ENCODE data around the gene ABR.
"Not testable (repeated sequence)": the region's sequence is repeated elsewhere in the genome, so short reads cannot be mapped to it uniquely, and the experiment has no call there.

The ABR gene

GRCh38 chr17:1002771-1003555 lies 176.8 kb downstream of the ABR start:
- DNase-seq = no peak

GRCh38 chr17:1002412-1002753 lies 177.4 kb downstream of the ABR start:
- no peak for DNase-seq

GRCh38 chr17:1001640-1002411 lies 178.0 kb downstream of the ABR start:
- DNase-seq = no peak

DNA sequence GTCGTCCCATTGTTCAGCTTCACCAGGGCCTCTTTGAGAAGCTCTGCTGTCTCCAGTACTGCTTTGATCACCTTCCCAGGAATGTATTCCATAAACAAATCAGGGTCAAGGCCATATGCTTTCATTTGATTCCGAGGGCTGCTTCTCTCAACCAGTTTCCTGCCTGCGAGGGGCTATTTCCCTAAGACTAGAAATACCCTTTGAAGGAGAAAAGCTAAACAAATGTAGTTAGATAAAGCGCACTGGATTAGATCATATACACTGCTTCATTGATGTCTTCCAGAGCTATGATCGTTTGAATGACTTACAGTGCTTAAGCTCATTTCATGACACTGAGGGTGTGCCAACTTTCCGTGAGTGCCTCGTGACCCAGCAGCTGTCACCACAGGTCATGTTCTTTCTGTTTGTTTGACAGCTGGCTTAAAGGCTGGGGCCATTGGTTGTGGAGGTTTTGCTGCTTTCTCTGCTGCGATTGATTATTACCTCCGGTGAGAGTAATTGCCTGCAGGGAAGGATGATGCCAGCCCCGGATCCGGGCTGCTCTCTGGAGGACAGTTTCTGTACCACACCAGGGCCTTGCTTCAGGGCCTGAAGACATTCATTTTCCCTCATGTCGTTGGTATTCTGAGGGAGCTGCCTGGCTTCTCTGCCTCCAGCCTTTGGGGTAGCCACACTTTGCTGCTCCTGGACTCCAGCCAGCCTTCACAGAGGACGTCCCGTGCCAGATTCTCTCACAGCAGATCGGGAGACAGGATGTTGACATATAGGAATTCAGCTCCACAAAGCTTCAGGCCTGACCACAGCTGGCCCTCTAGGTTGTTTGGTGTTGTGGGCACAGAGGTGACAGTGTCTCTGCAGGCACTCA lies 179.0 kb downstream of the ABR start:
- DNase-seq = no peak

- DNase-seq = no peak
Measured at GRCh38 chr17:998111-998510, 181.7 kb downstream of the ABR start.

DNA sequence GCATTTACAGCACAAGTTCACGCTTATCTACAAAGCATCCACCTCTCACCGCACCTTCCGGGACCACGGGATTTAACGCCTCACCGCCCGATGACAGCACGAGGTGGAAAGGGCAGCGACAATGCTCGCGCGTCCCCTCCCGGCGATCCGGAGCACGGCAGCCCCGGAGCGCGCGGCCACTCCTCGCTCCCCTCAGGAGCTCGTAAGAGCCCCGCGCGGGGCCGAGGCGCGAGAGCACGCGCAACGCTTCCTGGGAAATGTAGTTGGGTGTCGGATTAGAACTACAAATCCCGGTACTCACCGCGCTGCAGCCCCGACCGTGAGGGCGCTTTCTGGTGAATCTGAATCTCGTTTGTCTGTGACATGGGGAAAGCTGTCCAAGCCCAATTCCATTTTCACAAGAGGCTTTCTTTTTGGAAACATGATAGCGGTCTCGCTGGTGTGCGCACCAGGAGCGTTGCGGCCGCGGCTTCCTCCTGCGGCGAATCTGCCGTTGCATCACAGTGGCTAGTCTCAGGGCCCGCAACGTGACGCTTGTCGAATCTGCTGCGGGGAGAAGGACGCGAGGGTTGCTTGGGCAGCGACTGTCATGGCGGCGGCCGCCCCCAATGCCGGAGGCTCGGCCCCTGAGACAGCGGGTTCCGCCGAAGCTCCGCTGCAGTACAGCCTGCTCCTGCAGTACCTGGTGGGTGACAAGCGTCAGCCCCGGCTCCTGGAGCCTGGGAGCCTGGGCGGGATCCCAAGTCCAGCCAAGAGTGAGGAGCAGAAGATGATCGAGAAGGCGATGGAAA lies 183.0 kb downstream of the ABR start, which contains the start of gene TIMM22:
Gene TIMM22 (plus strand): TSS at position 576 of the 791 bp plus-strand sequence. CDS start 14 bp downstream, at position 590.
- peak; percentile 93 for DNase-seq

DNA sequence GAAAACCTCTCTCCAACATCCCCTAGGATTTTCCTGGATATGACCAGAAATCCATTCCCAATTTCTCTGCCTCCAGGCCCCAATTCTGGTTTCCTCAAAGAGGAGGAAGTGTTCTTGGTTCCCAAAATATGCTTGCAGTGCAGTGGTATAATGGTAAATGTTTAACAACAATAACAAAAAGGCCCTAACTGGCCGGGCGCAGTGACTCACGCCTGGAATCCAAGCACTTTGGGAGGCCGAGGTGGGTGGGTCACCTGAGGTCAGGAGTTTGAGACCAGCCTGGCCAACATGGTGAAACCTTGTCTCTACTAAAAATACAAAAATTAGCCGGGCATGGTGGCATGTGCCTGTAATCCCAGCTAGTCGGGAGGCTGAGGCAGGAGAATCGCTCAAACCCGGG lies 184.5 kb downstream of the ABR start:
- DNase-seq = not testable (repeated sequence)

- DNase-seq = no peak
Measured at GRCh38 chr17:992933-993332, 186.8 kb downstream of the ABR start.

DNA sequence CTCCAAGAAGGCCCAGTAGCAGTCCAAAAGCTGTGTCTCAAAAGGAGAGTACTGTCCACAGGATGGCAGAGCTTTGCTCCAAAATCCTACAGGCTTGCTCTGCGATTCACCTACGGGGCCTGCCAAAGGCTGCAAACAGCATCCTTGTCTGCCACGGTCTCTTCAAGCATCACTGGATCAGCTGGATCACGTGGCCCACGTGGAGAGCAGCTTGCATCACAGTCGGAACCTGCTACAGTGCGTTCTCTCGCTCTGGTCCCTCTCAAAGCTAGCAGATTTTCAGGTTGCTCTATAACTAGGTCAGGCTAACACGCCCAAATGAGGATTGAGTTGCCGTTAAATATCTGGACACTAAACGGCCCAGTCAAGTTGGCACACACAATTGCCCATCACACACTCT lies 191.2 kb downstream of the ABR start:
- DNase-seq = no peak

DNA sequence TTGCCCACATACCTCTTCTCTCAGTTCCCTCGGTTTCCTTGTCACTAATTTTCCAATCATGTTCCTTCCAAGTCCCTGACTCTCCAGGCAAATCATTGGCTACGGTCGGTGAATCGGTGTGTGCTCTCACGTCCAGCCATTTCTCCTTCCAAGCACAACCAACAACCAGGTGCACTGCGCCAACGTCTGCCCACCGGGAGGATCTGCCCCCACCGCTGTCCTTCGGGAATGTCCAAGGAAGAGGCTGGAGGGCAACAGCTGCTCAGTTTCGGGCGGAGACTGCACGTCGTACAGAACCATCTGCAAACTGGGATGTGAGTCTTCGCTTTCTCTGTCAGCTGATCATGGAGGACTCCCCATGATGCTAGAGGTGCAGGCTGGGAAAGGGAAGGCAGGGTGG lies 191.8 kb downstream of the ABR start:
- no peak for DNase-seq

DNA sequence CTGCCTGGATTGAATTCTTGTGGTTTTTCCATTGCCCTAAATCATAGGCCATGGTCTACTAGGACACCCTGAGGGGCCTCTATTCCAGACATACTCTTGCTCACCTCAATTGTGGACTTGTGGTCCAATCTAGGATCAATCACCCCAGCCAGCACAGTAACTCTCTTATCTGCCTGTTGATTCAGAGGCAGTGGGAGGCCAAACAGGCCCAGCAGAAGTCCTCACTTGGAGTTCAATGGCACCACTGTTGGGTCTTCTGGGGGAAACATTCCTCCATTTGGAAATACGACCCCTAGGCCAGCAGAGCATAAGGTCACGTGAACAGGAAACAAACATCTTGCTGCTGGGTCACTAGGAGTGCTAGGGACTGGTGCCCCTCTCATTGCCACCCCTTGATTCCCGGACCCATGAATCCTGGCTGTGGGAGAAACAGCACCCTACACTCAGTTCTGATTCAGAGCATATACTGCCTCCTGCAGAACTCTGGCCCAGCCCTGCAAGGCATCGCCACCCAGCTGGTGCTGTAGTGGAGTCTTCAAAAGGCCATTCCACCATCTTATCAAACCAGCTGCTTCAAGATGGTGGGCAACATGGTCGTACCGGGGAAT lies 193.4 kb downstream of the ABR start:
- no peak for DNase-seq

DNA sequence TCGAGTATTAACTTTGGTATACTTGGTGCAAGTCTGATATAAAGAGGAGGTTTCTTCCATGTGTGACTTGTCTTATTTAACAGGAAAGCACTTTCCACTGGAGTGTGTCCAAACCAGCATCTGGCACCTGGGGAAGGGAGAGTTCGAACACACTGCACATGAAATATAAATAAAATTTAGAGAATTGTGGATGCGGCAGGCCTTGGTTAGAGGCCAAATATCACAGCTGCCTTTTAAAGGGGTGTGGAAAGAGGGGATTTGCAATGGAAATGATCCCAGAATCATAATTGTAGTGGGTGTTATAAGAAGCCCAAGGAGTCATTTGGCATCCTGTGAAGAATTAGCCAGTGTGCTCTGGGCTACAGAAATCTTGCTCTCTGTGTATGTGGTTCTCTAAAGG lies 195.9 kb downstream of the ABR start:
- no peak for DNase-seq

- DNase-seq = no peak
Measured at GRCh38 chr17:981292-981658, 198.5 kb downstream of the ABR start.

DNA sequence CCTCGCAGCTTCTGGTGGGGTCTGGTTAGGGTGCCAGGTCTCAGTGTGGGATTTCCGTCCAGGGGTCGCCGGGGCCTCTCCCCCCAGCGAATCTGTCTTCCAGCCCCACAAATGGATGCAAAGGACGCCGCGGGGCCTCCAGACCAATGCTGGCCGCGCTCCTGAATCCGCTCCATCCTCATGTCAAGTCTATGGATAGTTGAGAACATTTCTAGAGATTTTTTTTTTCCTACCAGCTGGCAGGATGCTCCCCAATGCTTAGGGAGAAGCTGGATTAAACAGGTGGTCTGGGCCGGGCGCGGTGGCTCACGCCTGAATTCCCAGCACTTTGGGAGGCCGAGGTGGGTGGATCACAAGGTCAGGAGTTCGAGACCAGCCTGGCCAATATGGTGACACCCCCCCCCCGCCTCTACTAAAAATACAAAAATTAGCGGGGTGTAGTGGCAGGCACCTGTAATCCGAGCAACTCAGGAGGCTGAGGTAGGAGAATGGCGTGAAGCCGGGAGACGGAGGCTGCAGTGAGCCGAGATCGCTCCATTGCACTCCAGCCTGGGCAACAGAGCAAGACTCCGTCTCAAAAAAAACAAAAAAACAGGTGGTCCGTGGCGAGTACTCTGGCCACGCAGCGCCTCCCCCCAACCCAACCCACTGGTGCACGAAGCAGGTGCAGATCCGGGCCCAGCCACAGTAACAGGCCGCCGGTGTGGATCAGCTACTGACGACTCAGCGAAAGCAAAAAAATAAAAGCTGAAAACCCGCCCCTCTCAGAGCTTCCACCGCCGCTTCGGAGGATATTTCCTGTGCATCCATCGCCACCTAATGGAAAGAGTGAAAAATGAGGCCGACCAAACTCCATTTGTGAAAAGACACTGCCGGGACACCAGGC lies 199.1 kb downstream of the ABR start:
- peak; percentile 78 for DNase-seq

- peak; percentile 86 for DNase-seq
Measured at GRCh38 chr17:979539-980405, 200.0 kb downstream of the ABR start, which contains the start of gene NXN. TSS of gene NXN (minus strand) at chr17:979776.

- no peak for DNase-seq
Measured at GRCh38 chr17:979212-979538, 200.6 kb downstream of the ABR start.

DNA sequence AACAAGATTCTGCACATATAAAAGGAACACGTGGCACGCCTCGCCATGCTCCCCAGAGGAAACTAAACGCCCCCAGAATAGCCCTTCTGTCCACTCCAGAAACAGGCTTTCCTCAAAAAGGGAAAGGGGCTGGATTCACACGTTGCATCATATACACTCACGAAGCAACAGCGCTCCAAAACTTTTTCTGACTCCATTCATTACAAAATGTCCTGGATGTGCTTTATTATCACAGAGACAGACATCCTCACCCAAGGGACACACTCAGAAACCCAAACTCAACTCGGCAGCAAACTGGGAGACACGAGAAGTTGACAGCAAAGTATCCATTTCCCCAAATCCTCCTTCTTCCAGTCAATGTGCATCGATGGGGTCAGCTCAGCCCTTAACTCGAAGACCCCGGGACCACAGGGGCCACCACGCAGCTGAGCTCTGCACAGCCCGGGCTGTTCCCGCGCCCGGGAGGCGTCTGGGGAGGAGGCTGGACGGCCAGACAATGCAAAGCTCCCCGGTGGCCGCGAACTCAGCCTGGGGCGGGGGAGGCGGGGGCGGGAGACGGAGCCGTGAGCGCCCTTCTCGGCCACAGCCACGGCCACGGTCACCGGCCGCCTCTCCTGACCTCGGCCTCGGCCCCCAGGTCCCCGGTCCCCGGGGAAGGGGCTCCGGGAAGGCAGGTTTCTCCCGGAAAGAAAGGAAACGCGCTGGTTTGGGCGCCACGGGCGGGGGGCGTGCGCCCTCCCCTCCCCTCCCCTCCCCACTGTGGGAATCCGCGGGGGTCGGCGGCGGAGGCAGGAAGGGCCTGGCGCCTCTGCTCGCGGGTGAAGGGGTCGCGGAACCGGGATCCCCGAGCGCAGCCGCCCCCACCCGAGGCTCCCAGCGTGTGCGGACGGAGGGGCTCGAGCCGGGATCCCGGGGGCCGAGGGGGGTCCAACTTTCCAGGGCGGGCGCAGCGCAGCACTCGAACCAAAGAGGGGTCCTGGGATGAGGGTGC lies 201.4 kb downstream of the ABR start:
- DNase-seq = no peak

GRCh38 chr17:977166-977565 lies 202.6 kb downstream of the ABR start:
- no peak for DNase-seq

- no peak for DNase-seq
Measured at GRCh38 chr17:976312-976711, 203.5 kb downstream of the ABR start.
